AG04450 (cell line): ENCODE results near the gene ZCCHC13. TPM values are rescaled to one million over a fixed set of nuclear protein-coding genes. Genes with fewer than 3 reads are reported as not detected.

Experiments
- CTCF ChIA-PET: fragments of 300-600, 350-600 bp; formaldehyde crosslinking; extraction: SDS; loops from one replicate; lab custom pipeline; 2022; ENCODE audit warnings: antibody characterized with exemption, inconsistent platforms; lab: Charles Lee
- POLR2A ChIA-PET: fragments of 350-600 bp; formaldehyde crosslinking; extraction: SDS; loops from one replicate; lab custom pipeline; 2021; ENCODE audit warnings: antibody characterized with exemption, inconsistent platforms; lab: Yijun Ruan, JAX
- DNase-seq: peaks from one replicate; pipeline ENCODE4 v3.0.0-alpha.2; 2011; ENCODE audit warnings: low read depth, low spot score
- H3K27ac ChIP-seq: one replicate; pipeline ENCODE4 v1.5.1; 2012; ENCODE audit warnings: low read depth, low read length, control low read depth
- H3K27me3 ChIP-seq: one replicate; pipeline ENCODE4 v1.6.0; 2012; ENCODE audit warnings: low read length; ENCODE audit not compliant: control insufficient read depth, insufficient read depth
- H3K4me3 ChIP-seq: 2 replicates; pipeline ENCODE4 v1.5.1; 2011; ENCODE audit warnings: mild to moderate bottlenecking, low read depth, low read length, control low read depth
- H3K9me3 ChIP-seq: 2 replicates; pipeline ENCODE4 v1.5.1; 2012; ENCODE audit warnings: low read length; ENCODE audit not compliant: control insufficient read depth, insufficient read depth
- CTCF ChIP-seq: IDR thresholded peaks from 2 replicates; pipeline ENCODE4 v1.5.1; 2011; ENCODE audit warnings: low read depth, low read length, control low read depth, inconsistent platforms
- polyA plus RNA-seq: library from polyadenylated mRNA; depleted of rRNA; stranded (reverse); fragments of >200 nt; gene quantifications from 2 replicates; pipeline ENCODE4 v1.2.3, GENCODE V29; 2011; rRNA removed
- small RNA-seq: library from RNA; depleted of rRNA; stranded (forward); fragments of <200 nt; gene quantifications from one replicate; pipeline ENCODE3, GENCODE V24; 2012; ENCODE audit warnings: low read depth; ENCODE audit not compliant: insufficient read length

Gene ZCCHC13
- polyA plus RNA-seq, 1 experiment = not detected

- POLR2A ChIA-PET = no interaction called here
- no peak for TF ChIP-seq CTCF
- CTCF ChIA-PET = no interaction called here
Observed at GRCh38 chrX:74346088-74346487, 42.1 kb downstream of the ZCCHC13 start.

GRCh38 chrX:74349387-74349786 is 45.4 kb downstream of the ZCCHC13 start:
- ChIA-PET CTCF (interaction anchor here (0.9 kb wide), 1 partner anchor 203 kb away, joined by 3 read pairs; no protein-coding TSS in a partner anchor), POLR2A (no interaction called here)
- no peaks in the 10 kb centered on the region for H3K27me3 ChIP-seq
- H3K27ac ChIP-seq = no peak overlapping the region
- H3K9me3 ChIP-seq = no peaks in the 10 kb centered on the region
- no peak overlapping the region for H3K4me3 ChIP-seq
- no peak for TF ChIP-seq CTCF
- peak; percentile 48 for DNase-seq

More at GRCh38 chrX:74346088-74346487, 42.1 kb downstream of the ZCCHC13 start:
- no peaks in the 10 kb centered on the region for H3K9me3 ChIP-seq
- DNase-seq = no peak
- no peak overlapping the region for H3K27ac ChIP-seq
- H3K4me3 ChIP-seq = no peak overlapping the region
- no peaks in the 10 kb centered on the region for H3K27me3 ChIP-seq

- Histone ChIP-seq H3K4me3 (no peak overlapping the region), H3K27me3 (no peaks in the 10 kb centered on the region), H3K9me3 (no peaks in the 10 kb centered on the region), H3K27ac (no peak overlapping the region)
- TF ChIP-seq CTCF = no peak
- CTCF ChIA-PET = no interaction called here
- DNase-seq = no peak
- POLR2A ChIA-PET = no interaction called here
Observed at GRCh38 chrX:74351760-74352159, 47.8 kb downstream of the ZCCHC13 start.

- no peak overlapping the region for H3K27ac ChIP-seq
- no peak for TF ChIP-seq CTCF
- no peak overlapping the region for H3K4me3 ChIP-seq
- no peaks in the 10 kb centered on the region for H3K27me3 ChIP-seq
- no peaks in the 10 kb centered on the region for H3K9me3 ChIP-seq
- DNase-seq = no peak
- ChIA-PET POLR2A (no interaction called here), CTCF (interaction anchor here (1.1 kb wide), 1 partner anchor 10 kb away, joined by 3 read pairs; no protein-coding TSS in a partner anchor)
Observed at GRCh38 chrX:74353984-74354383, 50.0 kb downstream of the ZCCHC13 start.

Small RNA genes lying within 50 kb of the gene (small RNA-seq; reads per million reads assigned to genes)
- not detected for gene AC004386.2
- gene MIR374A = 7,754 reads per million, percentile 98 among the genes with 10 or more reads in this experiment
- gene MIR545 = 49.2 reads per million, percentile 85 among the genes with 10 or more reads in this experiment
- gene RF02119 = not detected
- not detected for gene RF02120
- gene RF02121 = not detected
- not detected for gene RF02122
- gene RF02123 = not detected

Other genes with a start within 250 kb of the ZCCHC13 start
- 38.5 and 42.6 TPM in 2 replicates for gene SLC16A2, start 117.3 kb downstream of the ZCCHC13 start, polyA plus RNA-seq